ENCODE measurements around the gene TSPAN12.

DNA sequence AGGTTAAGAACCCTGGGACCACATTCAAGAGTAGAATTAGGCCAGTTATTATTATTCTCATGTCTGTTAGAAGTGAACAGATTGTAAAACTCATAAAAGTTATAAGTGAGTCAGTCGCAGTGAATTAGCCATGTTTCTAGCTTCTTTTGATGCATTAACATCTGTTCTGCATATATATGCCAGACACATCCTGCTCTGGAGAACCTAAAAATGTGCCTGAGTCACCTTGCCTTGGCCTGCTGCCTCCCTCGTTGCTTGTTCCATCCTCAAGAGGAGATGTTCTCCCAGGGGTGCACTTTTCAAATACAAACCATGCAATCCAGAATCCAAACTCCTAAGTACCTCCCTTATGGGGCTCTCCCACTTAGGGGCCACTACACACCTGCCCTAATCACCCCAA, 14.8 kb downstream of the TSPAN12 start:
- no peak for TF ChIP-seq POLR2AphosphoS5 (IDR thresholded peaks at IDR 0.05)
- TF ChIP-seq POLR2A (IDR thresholded peaks at IDR 0.05; ENCODE audit: low read depth), result no peak
- TF ChIP-seq, protein P1, sequence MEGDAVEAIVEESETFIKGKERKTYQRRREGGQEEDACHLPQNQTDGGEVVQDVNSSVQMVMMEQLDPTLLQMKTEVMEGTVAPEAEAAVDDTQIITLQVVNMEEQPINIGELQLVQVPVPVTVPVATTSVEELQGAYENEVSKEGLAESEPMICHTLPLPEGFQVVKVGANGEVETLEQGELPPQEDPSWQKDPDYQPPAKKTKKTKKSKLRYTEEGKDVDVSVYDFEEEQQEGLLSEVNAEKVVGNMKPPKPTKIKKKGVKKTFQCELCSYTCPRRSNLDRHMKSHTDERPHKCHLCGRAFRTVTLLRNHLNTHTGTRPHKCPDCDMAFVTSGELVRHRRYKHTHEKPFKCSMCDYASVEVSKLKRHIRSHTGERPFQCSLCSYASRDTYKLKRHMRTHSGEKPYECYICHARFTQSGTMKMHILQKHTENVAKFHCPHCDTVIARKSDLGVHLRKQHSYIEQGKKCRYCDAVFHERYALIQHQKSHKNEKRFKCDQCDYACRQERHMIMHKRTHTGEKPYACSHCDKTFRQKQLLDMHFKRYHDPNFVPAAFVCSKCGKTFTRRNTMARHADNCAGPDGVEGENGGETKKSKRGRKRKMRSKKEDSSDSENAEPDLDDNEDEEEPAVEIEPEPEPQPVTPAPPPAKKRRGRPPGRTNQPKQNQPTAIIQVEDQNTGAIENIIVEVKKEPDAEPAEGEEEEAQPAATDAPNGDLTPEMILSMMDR (IDR thresholded peaks at IDR 0.05), result no peak
- no peak for TF ChIP-seq EP300 (IDR thresholded peaks at IDR 0.05)
